Endothelial cell of umbilical vein (primary cell): Measurements from ENCODE around the gene ERBB4. TPM values are rescaled to one million over a fixed set of nuclear protein-coding genes. Genes with fewer than 3 reads are reported as not detected.

Experiments
- BruUV-seq: library from RNA; stranded (reverse); fragments of 400-500 nt; replicated peaks from 2 replicates; lab custom pipeline; 2021; lab: Mats Ljungman, UMichigan
- CTCF ChIA-PET: fragments of 300-600, 350-600 bp; sonication (Branson Sonifier 250); formaldehyde crosslinking; loops from one replicate; lab custom pipeline; 2021; ENCODE audit warnings: antibody characterized with exemption, inconsistent platforms; lab: Charles Lee
- POLR2A ChIA-PET: fragments of 300-600, 350-600 bp; sonication (Branson Sonifier 250); formaldehyde crosslinking; loops from one replicate; lab custom pipeline; 2021; ENCODE audit warnings: antibody characterized with exemption, inconsistent platforms; lab: Charles Lee
- DNase-seq: peaks from one replicate; pipeline ENCODE4 v3.0.0-alpha.2; 2011; ENCODE audit warnings: low read depth, low spot score
- FAIRE-seq: peaks from 2 replicates; lab custom pipeline; 2011; peaks lifted over from hg19 to GRCh38; lab: Jason Lieb, UNC
- H2AFZ ChIP-seq: 2 replicates; pipeline ENCODE4 v1.6.0; 2012; ENCODE audit warnings: low read depth, low read length, control low read depth, inconsistent platforms
- H3K27ac ChIP-seq: 2 replicates; pipeline ENCODE4 v1.5.1; 2011; ENCODE audit warnings: low read depth, mild to moderate bottlenecking, control low read depth, low read length, moderate library complexity; ENCODE audit not compliant: insufficient read depth
- H3K27me3 ChIP-seq, 2 experiments: 2 replicates each; pipeline versions ENCODE4 v1.6.0 to v1.6.1; 2011; ENCODE audit warnings: low read length in 2 of 2, mixed read lengths in 1 of 2; ENCODE audit not compliant: control insufficient read depth in 2 of 2, insufficient read depth in 2 of 2
- H3K36me3 ChIP-seq, 2 experiments: 2 replicates in 1 of 2; 3 replicates in 1 of 2; pipeline ENCODE4 v1.5.1; 2011; ENCODE audit warnings: low read length in 2 of 2, mild to moderate bottlenecking in 1 of 2, moderate library complexity in 1 of 2; ENCODE audit not compliant: control insufficient read depth in 2 of 2, insufficient read depth in 2 of 2; ENCODE audit errors: extremely low read depth in 1 of 2
- H3K4me1 ChIP-seq: 3 replicates; pipeline ENCODE4 v1.5.1; 2011; ENCODE audit warnings: mild to moderate bottlenecking, low read length; ENCODE audit not compliant: control insufficient read depth, insufficient read depth; ENCODE audit errors: extremely low read depth
- H3K4me2 ChIP-seq: 2 replicates; pipeline ENCODE4 v1.6.1; 2011; ENCODE audit warnings: low read length, control low read depth, mixed read lengths; ENCODE audit not compliant: insufficient read depth
- H3K4me3 ChIP-seq, 3 experiments: fragments of 200-600 bp in 1 of 3; sonication (generic), shearing (Covaris generic) in 1 of 3; replicated peaks in 1 of 3; 2 replicates each; pipeline ENCODE4 v1.5.1; 2011 to 2016; ENCODE audit warnings: control low read depth in 3 of 3, low read length in 3 of 3, mild to moderate bottlenecking in 2 of 3, inconsistent platforms in 1 of 3, low read depth in 1 of 3, moderate library complexity in 1 of 3; ENCODE audit not compliant: insufficient read depth in 1 of 3
- H3K79me2 ChIP-seq: 2 replicates; pipeline ENCODE4 v1.6.0; 2012; ENCODE audit warnings: low read length, inconsistent platforms; ENCODE audit not compliant: control insufficient read depth, insufficient read depth
- H3K9ac ChIP-seq: replicated peaks from 2 replicates; pipeline ENCODE3; 2011; ENCODE audit warnings: low read length, control low read depth; ENCODE audit not compliant: insufficient read depth; ENCODE audit errors: extremely low read depth
- H3K9me1 ChIP-seq: replicated peaks from 3 replicates; pipeline ENCODE4 v1.6.0; 2011; ENCODE audit warnings: mild to moderate bottlenecking, low read length; ENCODE audit not compliant: control insufficient read depth, insufficient read depth; ENCODE audit errors: extremely low read depth
- H3K9me3 ChIP-seq: replicated peaks from 2 replicates; pipeline ENCODE4 v1.5.1; 2012; ENCODE audit warnings: low read length, inconsistent platforms; ENCODE audit not compliant: control insufficient read depth, insufficient read depth
- H4K20me1 ChIP-seq: replicated peaks from 2 replicates; pipeline ENCODE3; 2011; ENCODE audit warnings: mild to moderate bottlenecking, low read length; ENCODE audit not compliant: control insufficient read depth, insufficient read depth; ENCODE audit errors: extremely low read depth
- EZH2 ChIP-seq: IDR thresholded peaks from 2 replicates; pipeline ENCODE4 v1.6.1; 2012; ENCODE audit warnings: borderline replicate concordance, low read depth, mild to moderate bottlenecking, moderate library complexity, low read length, inconsistent platforms; ENCODE audit not compliant: severe bottlenecking
- FOS ChIP-seq: IDR thresholded peaks from 2 replicates; pipeline ENCODE4 v1.6.1; 2011; ENCODE audit warnings: mild to moderate bottlenecking, low read length, moderate library complexity, borderline replicate concordance; ENCODE audit not compliant: insufficient read depth
- GATA2 ChIP-seq: IDR thresholded peaks from 2 replicates; pipeline ENCODE4 v1.7.0; 2011; ENCODE audit warnings: low read depth, mild to moderate bottlenecking, moderate library complexity, mixed read lengths, low read length; ENCODE audit not compliant: insufficient read length, insufficient read depth
- JUN ChIP-seq: IDR thresholded peaks from 2 replicates; pipeline ENCODE4 v1.6.1; 2011; ENCODE audit warnings: borderline replicate concordance, low read depth; ENCODE audit not compliant: insufficient read length, insufficient read depth
- MYC ChIP-seq: IDR thresholded peaks from one replicate; pipeline ENCODE4 v1.6.1; 2011; ENCODE audit warnings: mild to moderate bottlenecking, low read depth, low read length
- POLR2A ChIP-seq: IDR thresholded peaks from 2 replicates; pipeline ENCODE4 v1.6.1; 2012; ENCODE audit warnings: low read depth, mild to moderate bottlenecking, control low read depth, low read length
- POLR2AphosphoS5 ChIP-seq: IDR thresholded peaks from 2 replicates; pipeline ENCODE4 v1.6.1; 2012; ENCODE audit warnings: low read depth, mild to moderate bottlenecking, control low read depth, low read length, moderate library complexity; ENCODE audit not compliant: insufficient read depth
- dilution Hi-C: fragments of 300-500 bp; cut with MboI; formaldehyde crosslinking; loops from one replicate; pipeline ENCODE4 v1.15.0; 2019; ENCODE audit warnings: low sequenced_read_pairs; ENCODE audit not compliant: extremely low pct_ligation_motif_present
- intact Hi-C: fragments of 100-400 bp; cut with micrococcal nuclease; formaldehyde crosslinking; loops from one replicate; pipeline ENCODE4 v1.10.0; 2022
- polyA plus RNA-seq, 4 experiments: library from polyadenylated mRNA; depleted of rRNA in 3 of 4; stranded (reverse) in 3 of 4; unstranded in 1 of 4; fragments of >200 nt; gene quantifications; 2 replicates each; pipeline versions ENCODE4 v1.2.1 to v1.2.3, GENCODE V29; 2011 to 2012; ENCODE audit warnings: missing spikeins in 1 of 4
- total RNA-seq: library from RNA; stranded (reverse); gene quantifications from 2 replicates; pipeline ENCODE4 v1.2.3, GENCODE V29; 2021
- TF ChIP-seq, protein P1 (sequence below), 2 donors: IDR thresholded peaks; 1 replicate in 1 of 2; 2 replicates in 1 of 2; pipeline ENCODE4 v1.5.1; 2011; ENCODE audit warnings: low read length in 2 of 2, mild to moderate bottlenecking in 2 of 2, moderate library complexity in 2 of 2, control low read depth in 1 of 2, inconsistent platforms in 1 of 2, low read depth in 1 of 2; ENCODE audit not compliant: insufficient read depth in 1 of 2; ENCODE audit errors: extremely low read depth in 1 of 2
- TF ChIP-seq, protein P2 (sequence below): IDR thresholded peaks from 2 replicates; pipeline ENCODE4 v1.6.1; 2011; ENCODE audit not compliant: insufficient read depth, insufficient read length

The ERBB4 gene
- total and polyA plus RNA-seq, 2 donors (not counting 3 experiments of a cell fraction or from before 2014, with no cell fraction given), result 0.01 to 0.27 TPM

DNA sequence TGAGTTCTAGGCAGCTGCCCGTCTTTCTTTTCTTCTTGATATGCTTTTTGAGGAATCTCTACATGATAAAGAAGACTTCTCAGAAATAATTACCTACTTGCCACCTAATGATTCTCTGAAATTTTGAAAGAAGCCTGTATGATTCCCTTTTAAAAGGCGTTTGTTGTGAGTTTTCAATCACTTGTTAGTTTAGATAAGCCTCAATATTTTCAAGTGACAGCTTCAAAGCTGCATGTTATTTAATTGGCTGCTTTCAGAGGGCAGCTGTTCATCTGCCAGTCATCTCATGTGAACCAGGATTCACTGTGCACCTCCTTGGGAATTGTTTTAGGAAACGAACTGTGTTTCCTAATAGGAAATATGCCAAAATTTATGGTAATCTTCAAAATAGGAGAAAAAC is 1044.1 kb downstream of the ERBB4 start:
- no peak for TF ChIP-seq MYC
- no peak for TF ChIP-seq EZH2
- TF ChIP-seq, protein P1, sequence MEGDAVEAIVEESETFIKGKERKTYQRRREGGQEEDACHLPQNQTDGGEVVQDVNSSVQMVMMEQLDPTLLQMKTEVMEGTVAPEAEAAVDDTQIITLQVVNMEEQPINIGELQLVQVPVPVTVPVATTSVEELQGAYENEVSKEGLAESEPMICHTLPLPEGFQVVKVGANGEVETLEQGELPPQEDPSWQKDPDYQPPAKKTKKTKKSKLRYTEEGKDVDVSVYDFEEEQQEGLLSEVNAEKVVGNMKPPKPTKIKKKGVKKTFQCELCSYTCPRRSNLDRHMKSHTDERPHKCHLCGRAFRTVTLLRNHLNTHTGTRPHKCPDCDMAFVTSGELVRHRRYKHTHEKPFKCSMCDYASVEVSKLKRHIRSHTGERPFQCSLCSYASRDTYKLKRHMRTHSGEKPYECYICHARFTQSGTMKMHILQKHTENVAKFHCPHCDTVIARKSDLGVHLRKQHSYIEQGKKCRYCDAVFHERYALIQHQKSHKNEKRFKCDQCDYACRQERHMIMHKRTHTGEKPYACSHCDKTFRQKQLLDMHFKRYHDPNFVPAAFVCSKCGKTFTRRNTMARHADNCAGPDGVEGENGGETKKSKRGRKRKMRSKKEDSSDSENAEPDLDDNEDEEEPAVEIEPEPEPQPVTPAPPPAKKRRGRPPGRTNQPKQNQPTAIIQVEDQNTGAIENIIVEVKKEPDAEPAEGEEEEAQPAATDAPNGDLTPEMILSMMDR (IDR thresholded peaks at IDR 0.05; ENCODE audit: extremely low read depth in 1 of 2, insufficient read depth in 1 of 2, low read depth in 1 of 2, low read length in 2 of 2), result no peak
- no peak for TF ChIP-seq JUN
- TF ChIP-seq GATA2, result no peak
- TF ChIP-seq FOS, result no peak
- no peak for TF ChIP-seq POLR2A
- no peak for TF ChIP-seq POLR2AphosphoS5
- TF ChIP-seq, protein P2, sequence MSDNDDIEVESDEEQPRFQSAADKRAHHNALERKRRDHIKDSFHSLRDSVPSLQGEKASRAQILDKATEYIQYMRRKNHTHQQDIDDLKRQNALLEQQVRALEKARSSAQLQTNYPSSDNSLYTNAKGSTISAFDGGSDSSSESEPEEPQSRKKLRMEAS, result no peak
- no peak overlapping the region for H3K4me2 ChIP-seq
- DNase-seq, result no peak
- no peak for FAIRE-seq
- no peak overlapping the region for H3K9ac ChIP-seq
- H3K79me2 ChIP-seq, result no peaks in the 10 kb centered on the region
- H3K36me3 ChIP-seq, result no peaks in the 10 kb centered on the region
- no peaks in the 10 kb centered on the region for H3K9me1 ChIP-seq
- dilution Hi-C loops (no loop called here), intact Hi-C loops (no loop called here)
- CTCF ChIA-PET, result no interaction called here
- H3K9me3 ChIP-seq, result no peaks in the 10 kb centered on the region
- H3K27ac ChIP-seq, result no peak overlapping the region
- no peaks in the 10 kb centered on the region for H3K27me3 ChIP-seq
- H2AFZ ChIP-seq, result no peak overlapping the region
- no peak overlapping the region for H3K4me3 ChIP-seq
- POLR2A ChIA-PET, result no interaction called here
- H4K20me1 ChIP-seq, result no peaks in the 10 kb centered on the region
- H3K4me1 ChIP-seq, result no peaks in the 10 kb centered on the region
- BruUV-seq, result no TSS peak
